K562 (cell line): Measurements from ENCODE around the gene TLNRD1. TPM values are rescaled to one million over a fixed set of nuclear protein-coding genes. Genes with fewer than 3 reads are reported as not detected.

Experiments
- BDP1 ChIP-seq: IDR thresholded peaks from 3 replicates; pipeline ENCODE4 v1.6.1; 2011; ENCODE audit not compliant: insufficient read length, insufficient read depth
- BMI1 ChIP-seq: fragments of 150-350 bp; IDR thresholded peaks from 2 replicates; pipeline ENCODE4 v1.6.1; 2014; ENCODE audit warnings: low read length
- CBX5 ChIP-seq: IDR thresholded peaks from 2 replicates; pipeline ENCODE4 v1.6.1; 2014; ENCODE audit warnings: low read depth, borderline replicate concordance
- ELF4 ChIP-seq: fragments of 450-650 bp; formaldehyde crosslinking; IDR thresholded peaks from 2 replicates; pipeline ENCODE4 v1.4.0; 2022; ENCODE audit warnings: missing genetic modification characterization
- FOXA3 ChIP-seq, 2 experiments: fragments of 450-650 bp in 1 of 2; sonication (generic) in 1 of 2; formaldehyde crosslinking; IDR thresholded peaks in 1 of 2; conservative IDR thresholded peaks in 1 of 2; 2 replicates each; pipeline versions ENCODE4 v1.4.0 to v1.8.0; 2020 to 2022; ENCODE audit warnings: mild to moderate bottlenecking in 2 of 2, missing genetic modification reagents in 1 of 2
- GATA2 ChIP-seq: sonication (generic); formaldehyde crosslinking; IDR thresholded peaks from 2 replicates; pipeline ENCODE4 v1.4.0; 2020; ENCODE audit warnings: mild to moderate bottlenecking, missing genetic modification reagents
- GTF2F1 ChIP-seq: IDR thresholded peaks from 2 replicates; pipeline ENCODE4 v1.6.1; 2011; ENCODE audit warnings: low read depth, low read length, improper control_type of control experiment
- MEIS2 ChIP-seq: fragments of 450-650 bp; IDR thresholded peaks from 2 replicates; pipeline ENCODE4 v1.6.1; 2014; ENCODE audit warnings: mild to moderate bottlenecking; ENCODE audit not compliant: partially characterized antibody
- POLR2A ChIP-seq: fragments of 450-650 bp; conservative IDR thresholded peaks from 2 replicates; pipeline ENCODE4 v1.6.1; 2016
- RBM15 ChIP-seq: fragments of 200-400 bp; formaldehyde crosslinking; IDR thresholded peaks from 2 replicates; pipeline ENCODE4 v1.6.1; 2018; ENCODE audit warnings: mild to moderate bottlenecking, low read length, moderate library complexity; ENCODE audit not compliant: insufficient read depth
- SLC30A9 ChIP-seq: fragments of 250-450 bp; sonication (Bioruptor Pico); IDR thresholded peaks from 2 replicates; pipeline ENCODE4 v1.8.0; 2022; ENCODE audit warnings: mild to moderate bottlenecking, moderate library complexity
- SREBF1 ChIP-seq: fragments of 150-350 bp; IDR thresholded peaks from 2 replicates; pipeline ENCODE4 v1.6.1; 2014; ENCODE audit warnings: antibody characterized with exemption, low read depth, low read length, borderline replicate concordance
- TARDBP ChIP-seq: fragments of 450-650 bp; IDR thresholded peaks from 2 replicates; pipeline ENCODE4 v1.6.1; 2016
- UBTF ChIP-seq, 2 experiments: IDR thresholded peaks; 2 replicates each; pipeline ENCODE4 v1.6.1; 2012; ENCODE audit warnings: improper control_type of control experiment in 2 of 2, low read depth in 2 of 2, low read length in 2 of 2, borderline replicate concordance in 1 of 2
- ZEB2 ChIP-seq: fragments of 450-650 bp; IDR thresholded peaks from 2 replicates; pipeline ENCODE4 v1.6.1; 2016
- ZNF12 ChIP-seq: sonication (generic); formaldehyde crosslinking; IDR thresholded peaks from 2 replicates; pipeline ENCODE4 v1.4.0; 2020; ENCODE audit warnings: mild to moderate bottlenecking, missing genetic modification reagents
- ZNF140 ChIP-seq: fragments of 250-450 bp; sonication (Bioruptor Pico); IDR thresholded peaks from 2 replicates; pipeline ENCODE4 v1.8.0; 2021; ENCODE audit warnings: moderate library complexity, mild to moderate bottlenecking, inconsistent platforms
- polyA plus RNA-seq, 8 experiments: library from polyadenylated mRNA; depleted of rRNA in 4 of 8; stranded (reverse) in 5 of 8; unstranded in 3 of 8; fragments of >200 nt; fragmentation: Nextera tagmentation in 2 of 8; fragmentation: Illumina TruSeq in 1 of 8; extraction: Ambion mirVana in 2 of 8; extraction: Trizol in 1 of 8; gene quantifications; 2 replicates each; pipeline versions ENCODE4 v1.2.1 to v1.2.3, GENCODE V29; 2011 to 2014; ENCODE audit warnings: inconsistent platforms in 1 of 8, missing spikeins in 1 of 8
- total RNA-seq, 7 experiments: library from RNA; depleted of rRNA in 6 of 7; stranded (reverse); fragments of >200 nt in 6 of 7; fragmentation: Illumina TruSeq in 2 of 7; extraction: Trizol in 2 of 7; gene quantifications; 2 replicates each; pipeline versions ENCODE4 v1.2.1 to v1.2.3, GENCODE V29; 2011 to 2021; ENCODE audit warnings: low replicate concordance in 1 of 7
- TF ChIP-seq, protein P1 (sequence below): IDR thresholded peaks from 2 replicates; pipeline ENCODE4 v1.6.1; 2012; ENCODE audit warnings: low read depth, low read length, improper control_type of control experiment, borderline replicate concordance
- TF ChIP-seq, protein P2 (sequence below): sonication (generic); formaldehyde crosslinking; IDR thresholded peaks from 2 replicates; pipeline ENCODE4 v1.8.0; 2022; ENCODE audit warnings: mild to moderate bottlenecking, missing genetic modification reagents
- TF ChIP-seq, protein P3 (sequence below): fragments of 250-450 bp; sonication (Bioruptor Pico); IDR thresholded peaks from 2 replicates; pipeline ENCODE4 v1.5.0; 2021; ENCODE audit warnings: mild to moderate bottlenecking, moderate library complexity

The TLNRD1 gene
- total and polyA plus RNA-seq, 9 of the 15 experiments (the other 6 are each of a cell fraction or from before 2014, with no cell fraction given) = 1.1 to 33.1 (median 5.7) TPM

DNA sequence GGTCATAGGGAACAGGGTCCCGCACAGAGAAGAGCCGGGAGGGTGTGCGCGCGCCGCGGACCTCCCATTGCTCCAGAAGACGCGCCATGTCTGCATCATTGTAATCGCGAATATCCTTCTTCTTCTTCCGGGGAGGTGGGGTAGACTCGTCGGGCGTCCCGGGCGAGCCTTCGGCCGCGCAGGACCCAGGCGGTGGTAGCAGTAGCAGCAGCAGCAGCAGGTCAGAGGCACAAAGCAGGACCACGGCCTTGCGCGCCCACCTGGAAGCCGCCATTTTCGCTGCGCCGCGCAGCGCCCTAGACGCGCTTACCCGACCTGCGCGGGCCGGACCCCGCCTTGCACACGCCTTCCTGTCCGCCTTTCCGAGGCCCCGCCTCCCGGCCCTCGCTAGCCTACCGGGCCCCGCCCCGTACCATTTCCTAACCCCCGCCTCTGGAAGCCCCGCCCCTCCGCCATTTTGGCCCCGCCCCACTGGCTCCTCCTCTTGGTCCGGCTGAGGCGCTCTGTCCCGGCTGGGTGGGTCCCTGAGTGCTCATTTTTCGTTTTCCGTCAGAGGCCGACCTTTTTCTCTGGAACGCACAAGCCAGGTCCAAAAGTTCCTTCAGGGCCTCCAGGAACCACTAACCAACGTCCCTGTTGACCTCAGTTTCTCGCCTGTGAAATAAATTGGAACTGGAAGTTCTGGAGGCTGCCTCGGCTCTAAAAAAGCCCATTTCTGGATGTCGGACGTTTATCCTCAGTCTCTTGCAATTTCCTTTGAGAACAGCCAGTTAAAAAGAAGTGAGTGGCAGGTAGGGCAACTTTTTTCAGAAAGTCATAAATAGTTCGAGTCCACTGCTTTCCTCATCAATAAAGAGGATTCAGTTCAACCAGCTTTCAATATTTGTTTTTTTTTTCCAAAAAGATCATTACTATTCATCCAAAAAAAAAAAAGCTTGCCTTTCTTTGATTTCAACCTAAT is 10.9 kb upstream of the TLNRD1 start, which contains the start of gene MESD (continued):
- no peak for TF ChIP-seq SLC30A9 (CRISPR knock-in tag)
- no peak for TF ChIP-seq SREBF1
- TF ChIP-seq BDP1 = no peak
- TF ChIP-seq, protein P1, sequence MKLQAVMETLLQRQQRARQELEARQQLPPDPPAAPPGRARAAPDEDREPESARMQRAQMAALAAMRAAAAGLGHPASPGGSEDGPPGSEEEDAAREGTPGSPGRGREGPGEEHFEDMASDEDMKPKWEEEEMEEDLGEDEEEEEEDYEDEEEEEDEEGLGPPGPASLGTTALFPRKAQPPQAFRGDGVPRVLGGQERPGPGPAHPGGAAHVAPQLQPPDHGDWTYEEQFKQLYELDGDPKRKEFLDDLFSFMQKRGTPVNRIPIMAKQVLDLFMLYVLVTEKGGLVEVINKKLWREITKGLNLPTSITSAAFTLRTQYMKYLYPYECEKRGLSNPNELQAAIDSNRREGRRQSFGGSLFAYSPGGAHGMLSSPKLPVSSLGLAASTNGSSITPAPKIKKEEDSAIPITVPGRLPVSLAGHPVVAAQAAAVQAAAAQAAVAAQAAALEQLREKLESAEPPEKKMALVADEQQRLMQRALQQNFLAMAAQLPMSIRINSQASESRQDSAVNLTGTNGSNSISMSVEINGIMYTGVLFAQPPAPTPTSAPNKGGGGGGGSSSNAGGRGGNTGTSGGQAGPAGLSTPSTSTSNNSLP = no peak
- 0 out of 2 replicates have a peak, but pooled peaks have one; percentile 12 for TF ChIP-seq ZEB2
- TF ChIP-seq MEIS2 = peak; percentile 50
- TF ChIP-seq CBX5 = no peak
- no peak for TF ChIP-seq ZNF12 (CRISPR knock-in tag)
- TF ChIP-seq, protein P2, sequence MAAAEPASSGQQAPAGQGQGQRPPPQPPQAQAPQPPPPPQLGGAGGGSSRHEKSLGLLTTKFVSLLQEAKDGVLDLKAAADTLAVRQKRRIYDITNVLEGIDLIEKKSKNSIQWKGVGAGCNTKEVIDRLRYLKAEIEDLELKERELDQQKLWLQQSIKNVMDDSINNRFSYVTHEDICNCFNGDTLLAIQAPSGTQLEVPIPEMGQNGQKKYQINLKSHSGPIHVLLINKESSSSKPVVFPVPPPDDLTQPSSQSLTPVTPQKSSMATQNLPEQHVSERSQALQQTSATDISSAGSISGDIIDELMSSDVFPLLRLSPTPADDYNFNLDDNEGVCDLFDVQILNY (CRISPR knock-in tag) = no peak
- TF ChIP-seq GTF2F1 = peak; percentile 38; the same call in 1 of the 2 replicates
- TF ChIP-seq ELF4 (CRISPR knock-in tag) = no peak
- TF ChIP-seq FOXA3 (CRISPR knock-in tag; conservative IDR thresholded peaks at IDR 0.05 in 1 of 2, IDR thresholded peaks at IDR 0.05 in 1 of 2) = no peak
- TF ChIP-seq POLR2A = peak; percentile 94
- no peak for TF ChIP-seq TARDBP
- no peak for TF ChIP-seq RBM15
- no peak for TF ChIP-seq BMI1
- TF ChIP-seq, protein P3, sequence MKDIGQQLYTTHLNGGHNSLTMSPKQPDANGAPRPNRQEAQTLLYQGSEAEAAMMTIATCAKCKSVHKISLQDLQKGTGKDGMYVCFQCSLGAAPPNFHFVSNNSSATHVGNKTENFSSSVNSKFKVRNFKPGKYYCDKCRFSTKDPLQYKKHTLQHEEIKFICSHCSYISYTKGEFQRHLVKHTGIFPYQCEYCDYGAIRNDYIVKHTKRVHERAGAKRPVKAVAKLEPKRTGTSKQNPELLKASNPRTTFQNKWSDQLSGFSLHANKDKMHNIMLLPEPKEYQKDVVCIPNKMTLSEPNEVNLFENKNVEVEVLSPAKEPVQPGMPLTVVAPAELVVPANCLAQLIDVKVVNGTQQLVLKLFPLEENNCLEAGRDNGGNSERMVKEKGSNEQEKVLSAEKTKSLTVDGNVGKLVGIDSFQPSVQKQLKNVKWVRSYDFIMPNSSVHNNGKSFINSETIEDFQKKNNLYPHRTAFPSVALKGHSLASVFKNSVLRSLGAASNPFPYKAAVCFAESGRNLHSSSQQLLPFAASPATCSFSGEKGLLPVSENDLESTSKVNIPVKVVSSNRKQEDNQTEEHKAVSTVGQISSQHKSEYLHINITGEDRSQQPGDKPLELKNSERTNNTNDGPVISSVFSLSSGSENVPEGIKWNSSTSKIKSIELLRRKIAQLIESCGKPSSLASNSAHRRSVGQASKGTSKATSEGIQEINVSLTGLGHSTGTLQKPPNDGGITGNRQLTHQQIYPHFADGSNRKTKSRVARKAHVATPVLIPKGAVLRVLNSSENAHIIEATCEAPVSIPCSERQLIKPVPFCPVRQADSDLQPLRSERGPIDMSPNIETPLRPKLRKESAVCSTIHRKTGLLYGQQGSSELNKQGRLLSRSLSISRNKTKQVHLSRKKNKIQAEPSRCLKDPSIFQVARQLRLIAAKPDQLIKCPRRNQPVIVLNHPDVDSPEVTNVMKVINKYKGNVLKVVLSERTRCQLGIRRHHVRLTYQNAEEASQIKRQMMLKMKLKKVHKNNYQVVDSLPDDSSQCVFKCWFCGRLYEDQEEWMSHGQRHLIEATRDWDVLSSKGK (CRISPR knock-in tag) = no peak
- TF ChIP-seq UBTF (IDR thresholded peaks at IDR 0.05; ENCODE audit: borderline replicate concordance in 1 of 2, low read depth in 2 of 2, low read length in 2 of 2) = 0 out of 4 replicates have a peak, but pooled peaks of 1 of the 2 experiments have one; percentile 27
- no peak for TF ChIP-seq ZNF140 (CRISPR knock-in tag)
- no peak for TF ChIP-seq GATA2 (CRISPR knock-in tag)
